NCI-H510A treated with DMSO at 0.1 percent for 48 hours (cell line): ENCODE measurements around the gene ZNF804A.

Experiments used
- DNase-seq: peaks from one replicate; lab custom pipeline; 2025; lab: John Stamatoyannopoulos, UW

The ZNF804A gene

DNA sequence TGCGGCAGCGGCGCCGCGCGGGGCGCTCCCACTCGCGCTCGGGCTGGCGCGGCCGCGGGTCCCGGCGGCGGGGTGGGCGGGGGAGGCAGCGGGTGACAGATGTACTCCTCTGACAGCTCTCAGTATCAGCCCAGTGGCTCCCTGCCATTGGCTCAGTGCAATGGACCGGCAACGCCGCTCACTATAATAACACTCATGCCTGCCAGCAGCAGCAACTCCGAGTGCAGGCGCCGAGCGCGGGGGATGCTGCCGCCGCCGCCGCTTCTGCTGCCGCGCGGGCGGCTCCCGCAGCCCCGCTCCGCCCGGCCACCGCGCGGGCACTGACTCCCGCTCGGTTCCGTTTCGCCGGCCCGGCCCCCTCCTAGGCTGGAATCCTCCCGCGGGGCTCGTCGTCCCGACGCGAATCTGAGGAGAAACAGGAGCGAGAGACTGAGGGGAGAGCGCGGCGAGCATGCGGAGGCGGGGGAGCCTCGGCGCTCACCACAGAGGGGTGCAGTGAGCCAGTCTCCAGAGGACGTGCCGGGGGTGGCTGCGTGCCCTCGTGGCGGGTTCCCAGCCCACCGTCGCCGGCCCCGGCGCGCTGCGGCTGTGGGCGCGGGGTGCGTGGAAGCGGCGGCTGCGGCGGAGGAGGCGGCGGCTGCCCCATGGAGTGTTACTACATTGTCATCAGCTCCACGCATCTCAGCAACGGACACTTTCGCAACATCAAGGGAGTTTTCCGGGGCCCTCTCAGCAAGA is at the start of gene ZNF804A:
TSS of gene ZNF804A (plus strand) at position 214 of the 738 bp plus-strand sequence. CDS start at position 645, 431 bp downstream.
- peak; percentile 60 for DNase-seq

DNA sequence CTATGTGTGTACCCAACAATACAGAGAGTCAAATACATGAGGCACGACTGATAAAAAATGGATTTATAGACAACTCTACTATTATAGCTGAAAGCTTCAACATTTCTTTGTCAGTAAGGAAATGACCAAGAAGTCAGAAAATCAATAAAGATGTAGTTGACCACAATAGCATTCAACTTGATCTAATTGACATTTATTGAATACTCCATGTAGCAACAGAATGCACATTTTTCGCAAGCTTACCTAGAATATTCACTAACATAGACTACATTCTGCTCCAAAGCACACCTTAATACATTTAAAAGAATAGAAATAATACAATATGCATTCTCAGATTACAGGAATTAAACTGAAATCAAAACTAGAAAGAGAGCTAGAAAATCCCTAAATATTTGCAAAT is 49.2 kb upstream of the ZNF804A start:
- DNase-seq: no peak

DNA sequence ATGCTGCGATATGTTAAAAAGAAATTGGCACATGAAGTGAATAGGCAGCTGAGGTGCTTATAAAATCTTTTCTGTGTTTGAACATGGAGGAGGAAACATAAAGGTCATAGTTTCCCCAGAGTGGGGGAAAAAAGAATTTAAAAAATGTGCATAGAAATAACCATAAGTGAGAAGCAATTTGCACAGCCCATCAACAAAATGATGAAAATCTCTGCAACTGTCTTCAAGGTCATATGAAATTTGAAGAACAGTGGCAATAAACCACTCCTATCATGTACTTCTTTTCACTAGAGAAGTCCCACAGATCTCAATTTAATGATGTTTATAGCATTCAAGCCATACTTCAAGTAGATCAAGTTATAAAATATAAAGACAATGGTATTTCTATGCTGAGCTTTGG is 46.7 kb upstream of the ZNF804A start:
- no peak for DNase-seq

DNA sequence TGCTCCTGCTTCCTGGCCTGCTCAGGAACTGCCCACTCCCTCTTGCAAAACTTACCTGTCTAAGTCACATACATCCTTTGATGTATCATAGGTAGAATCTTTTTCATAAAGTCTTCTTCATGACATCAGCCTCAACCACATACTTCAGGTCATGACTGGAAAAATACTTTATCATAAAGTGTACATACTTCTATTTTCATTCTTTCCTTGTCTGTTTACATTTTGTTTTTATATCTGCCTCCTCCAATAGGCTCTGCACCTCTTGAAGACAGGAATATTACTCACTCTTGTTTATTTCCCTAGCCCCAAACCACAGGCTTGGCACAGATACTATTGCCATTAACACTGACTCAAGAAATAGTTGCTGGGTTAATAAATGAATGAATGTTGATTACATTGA is 43.6 kb upstream of the ZNF804A start:
- DNase-seq: no peak

DNA sequence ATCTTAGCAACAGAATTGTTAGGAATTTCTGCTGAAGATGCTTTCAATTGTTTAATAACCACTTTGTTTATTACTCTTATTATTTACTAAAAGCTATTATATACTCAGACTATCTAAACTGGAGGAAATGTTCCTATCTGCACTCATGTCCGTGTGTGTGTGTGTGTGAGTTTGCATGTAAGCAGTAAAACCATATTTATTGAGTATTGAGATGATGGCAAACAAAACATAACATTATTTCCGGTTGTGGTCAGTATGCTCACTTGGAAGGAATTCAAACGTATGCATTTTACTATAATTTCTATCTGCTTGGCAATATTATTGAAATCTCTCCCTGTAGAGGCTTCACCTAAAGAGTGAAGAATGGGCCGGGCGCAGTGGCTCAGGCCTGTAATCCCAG is 43.0 kb upstream of the ZNF804A start:
- no peak for DNase-seq

DNA sequence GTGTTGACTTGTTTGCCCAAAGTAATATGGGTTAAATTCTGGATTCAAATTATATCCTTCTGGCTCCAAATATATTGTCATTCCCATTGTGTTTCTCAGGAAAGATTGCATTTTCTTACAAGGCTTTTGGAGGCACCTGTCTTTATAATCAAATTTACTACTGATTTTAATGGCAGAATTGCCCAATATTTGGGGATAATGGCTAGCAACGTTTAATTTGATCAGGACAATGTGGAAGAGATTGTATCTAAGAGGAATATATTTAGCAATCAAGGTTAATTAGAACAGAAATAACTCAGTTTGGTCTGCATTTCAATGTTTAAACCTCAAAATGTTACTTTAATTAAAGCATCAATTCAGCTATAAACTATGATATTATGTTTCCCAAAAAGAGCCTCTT is 41.7 kb upstream of the ZNF804A start:
- DNase-seq: no peak

DNA sequence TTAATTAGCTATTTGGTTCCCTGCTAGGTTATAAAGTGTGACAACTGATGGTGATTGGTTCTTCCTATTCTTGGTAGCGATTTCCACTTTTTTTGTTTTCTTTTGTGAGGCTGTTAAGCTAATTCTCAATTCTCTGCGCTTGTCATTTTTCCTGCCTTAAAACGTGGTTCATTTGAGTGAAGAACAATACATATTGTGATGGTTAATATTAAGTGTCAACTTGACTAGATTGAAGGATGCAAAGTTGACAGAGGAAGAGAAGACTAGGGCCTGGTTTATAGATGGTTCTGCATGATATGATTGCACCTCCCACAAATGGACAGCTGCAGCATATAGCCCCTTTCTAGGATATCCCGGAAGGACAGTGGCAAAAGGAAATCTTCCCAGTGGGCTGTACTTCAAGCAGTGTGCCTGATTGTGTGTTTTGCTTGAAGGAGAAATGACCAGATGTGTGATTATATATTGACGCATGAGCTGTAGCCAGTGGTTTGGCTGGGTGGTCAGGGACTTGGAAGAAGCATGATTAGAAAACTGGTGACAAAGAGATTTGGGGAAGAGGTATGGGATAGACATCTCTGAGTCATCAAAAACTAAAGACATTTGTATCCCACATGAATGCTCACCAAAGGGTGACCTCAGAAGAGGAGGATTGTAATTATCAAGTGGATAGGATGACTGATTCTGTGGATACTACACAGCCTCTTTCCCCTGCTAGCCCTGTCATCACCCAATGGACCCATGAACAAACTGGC is 39.4 kb upstream of the ZNF804A start:
- DNase-seq: no peak

DNA sequence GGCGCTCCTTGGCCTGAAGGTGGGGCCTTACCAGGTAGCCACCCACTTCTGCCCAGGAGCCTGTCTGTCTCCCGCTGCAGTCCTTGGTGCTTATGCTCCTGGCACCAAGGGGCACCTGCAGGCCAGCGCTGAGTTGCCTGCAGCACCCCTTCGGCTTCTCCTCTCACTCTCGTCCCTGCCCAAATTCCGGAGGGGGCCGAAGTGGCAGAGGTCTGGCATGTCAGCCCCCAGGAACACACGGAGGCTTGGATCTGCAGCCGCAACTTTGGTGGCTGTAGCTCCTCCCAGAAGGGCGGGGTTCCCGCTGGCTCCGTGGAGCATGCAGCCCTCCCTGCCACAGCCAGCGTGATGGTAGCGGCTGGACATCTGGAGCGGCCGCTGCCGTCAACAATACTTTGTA is 37.7 kb upstream of the ZNF804A start:
- DNase-seq: no peak

DNA sequence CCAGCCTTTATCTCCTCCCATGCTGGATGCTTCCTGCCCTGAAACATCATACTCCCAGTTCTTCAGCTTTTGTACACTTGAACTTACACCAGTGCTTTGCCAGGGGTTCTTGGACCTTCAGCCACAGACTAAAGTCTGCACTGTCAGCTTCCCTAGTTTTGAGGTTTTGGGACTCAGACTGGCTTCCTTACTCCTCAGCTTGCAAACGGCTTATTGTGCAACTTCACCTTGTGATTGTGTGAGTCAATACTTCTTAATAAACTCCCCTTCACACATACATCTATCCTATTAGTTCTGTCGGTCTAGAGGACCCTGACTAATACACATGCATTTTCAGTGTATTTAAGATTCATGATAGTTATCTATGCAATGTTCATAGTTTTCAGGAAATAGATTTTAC is 35.8 kb upstream of the ZNF804A start:
- DNase-seq: no peak

DNA sequence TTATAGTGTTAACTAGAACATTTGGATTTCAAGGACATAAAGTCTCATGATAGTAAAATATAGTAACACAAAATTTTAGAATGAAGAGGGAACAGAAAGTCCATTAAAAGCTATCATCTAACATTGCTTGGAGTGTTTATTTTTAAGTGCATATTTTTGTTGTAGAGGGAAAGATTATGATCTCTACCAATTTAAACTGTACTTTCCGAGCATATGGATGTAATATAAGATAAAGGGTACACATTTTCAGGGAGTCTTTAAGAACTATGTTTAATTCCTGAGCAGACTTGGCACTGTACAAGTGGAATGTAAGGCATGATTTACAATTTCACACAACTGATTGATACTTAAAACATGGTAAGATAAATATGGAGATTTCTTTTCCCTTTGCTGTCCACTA is 34.2 kb upstream of the ZNF804A start:
- no peak for DNase-seq

DNA sequence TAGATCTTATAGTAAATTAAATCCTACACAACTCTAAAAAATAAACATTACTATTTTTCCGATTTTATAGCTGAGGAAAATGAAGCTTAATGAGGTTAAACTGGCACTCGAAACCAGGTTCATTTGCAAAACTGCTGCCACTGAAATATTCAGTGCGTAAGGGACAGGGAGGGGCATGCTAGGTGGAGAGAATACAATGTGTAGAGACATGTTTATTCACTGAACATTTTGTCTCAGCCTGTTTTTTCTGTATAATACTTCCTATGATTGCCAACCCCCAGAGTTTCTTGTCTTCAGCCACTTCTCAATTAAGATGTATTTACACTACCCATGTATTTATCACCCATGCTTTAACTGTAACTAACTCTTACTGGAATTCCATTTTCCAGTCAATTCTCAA is 31.6 kb upstream of the ZNF804A start:
- no peak for DNase-seq

DNA sequence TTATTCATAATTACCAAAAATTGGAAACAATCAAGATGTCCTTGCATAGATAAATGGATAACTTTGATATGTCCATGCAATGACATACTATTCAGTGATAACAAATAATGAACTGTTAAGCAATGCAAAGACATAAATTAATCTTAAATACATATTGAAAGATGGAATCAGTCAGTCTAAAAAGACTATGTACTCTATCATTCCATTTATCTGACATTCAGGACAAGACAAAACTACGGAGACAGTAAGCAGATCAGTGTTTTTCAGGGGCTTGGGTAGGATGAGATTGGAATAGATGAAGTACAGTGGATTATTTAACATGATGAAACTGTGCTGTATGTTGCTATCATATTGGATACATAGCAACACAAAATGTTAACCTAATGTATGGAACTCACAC is 21.3 kb upstream of the ZNF804A start:
- DNase-seq: no peak

DNA sequence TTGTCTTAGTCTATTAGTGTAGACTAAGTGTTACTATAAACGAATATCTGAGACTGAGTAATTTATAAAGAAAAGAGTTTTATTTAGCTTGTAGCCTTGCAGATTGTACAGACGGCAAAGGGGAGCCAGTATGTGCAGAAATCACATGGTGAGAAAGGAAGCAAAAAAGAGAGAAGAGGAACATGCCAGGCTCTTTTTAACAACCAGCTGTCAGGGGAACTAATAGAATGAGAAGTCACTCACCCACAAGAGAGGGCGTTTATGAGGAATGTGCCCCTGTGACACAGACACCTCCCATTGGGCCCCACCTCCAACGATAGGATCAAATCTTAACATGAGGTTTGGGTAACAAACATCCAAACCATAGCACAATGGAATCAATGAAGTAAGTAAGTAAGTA is 20.6 kb upstream of the ZNF804A start:
- DNase-seq: no peak

DNA sequence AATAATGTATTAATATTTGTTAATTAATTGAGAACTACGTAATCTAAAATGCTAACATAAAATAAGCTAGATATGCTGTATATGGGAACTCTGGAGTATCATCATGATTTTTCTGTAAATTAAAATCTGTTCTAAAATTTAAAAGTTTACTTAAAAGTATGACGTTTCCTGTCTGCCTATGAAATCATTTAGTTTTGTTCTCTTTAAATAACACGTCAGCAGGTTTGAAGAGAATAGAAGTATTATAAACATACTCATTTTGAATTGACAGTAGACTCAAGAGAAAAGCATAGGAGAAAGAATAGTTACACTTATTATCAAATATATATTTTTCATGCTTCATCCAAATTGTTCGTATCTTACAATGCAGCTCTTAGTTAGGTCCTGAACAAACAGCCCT is 19.1 kb upstream of the ZNF804A start:
- DNase-seq: no peak

DNA sequence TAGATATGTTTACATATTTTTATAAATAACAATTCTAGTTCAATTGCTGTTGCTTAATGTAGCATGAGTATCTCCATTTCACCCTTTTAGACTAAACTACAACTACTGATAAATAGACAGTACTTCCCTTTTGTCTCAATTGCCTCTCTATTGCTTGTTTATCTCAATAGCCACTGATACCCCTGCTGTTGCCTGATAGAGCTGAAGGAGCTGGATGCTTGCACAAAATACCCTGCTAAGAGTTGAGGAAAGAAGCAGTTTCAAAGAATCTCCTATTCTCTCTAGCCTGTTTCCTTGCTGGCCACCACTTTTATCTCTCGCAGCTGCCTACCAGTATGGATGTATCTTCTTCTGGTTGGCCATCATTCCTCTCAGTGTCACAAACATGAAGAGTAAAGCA is 16.9 kb upstream of the ZNF804A start:
- no peak for DNase-seq

DNA sequence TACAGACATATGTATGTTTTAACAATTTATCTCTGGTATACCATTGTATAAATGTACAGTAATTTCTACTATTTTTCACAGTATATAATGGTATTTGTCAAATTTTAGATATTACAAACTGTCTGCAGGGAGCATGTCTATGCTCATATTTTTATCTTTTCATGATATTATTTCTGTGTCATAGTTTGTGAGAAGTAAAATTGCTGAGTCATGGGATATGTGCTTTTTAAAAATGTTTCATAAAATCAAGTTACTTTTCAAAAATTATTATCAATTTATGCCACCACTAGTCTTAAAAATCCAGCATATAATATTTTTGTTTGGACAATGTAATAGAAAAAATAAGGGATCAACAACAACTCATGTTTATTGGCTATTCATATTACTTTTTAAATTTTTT is 9.1 kb upstream of the ZNF804A start:
- no peak for DNase-seq

DNA sequence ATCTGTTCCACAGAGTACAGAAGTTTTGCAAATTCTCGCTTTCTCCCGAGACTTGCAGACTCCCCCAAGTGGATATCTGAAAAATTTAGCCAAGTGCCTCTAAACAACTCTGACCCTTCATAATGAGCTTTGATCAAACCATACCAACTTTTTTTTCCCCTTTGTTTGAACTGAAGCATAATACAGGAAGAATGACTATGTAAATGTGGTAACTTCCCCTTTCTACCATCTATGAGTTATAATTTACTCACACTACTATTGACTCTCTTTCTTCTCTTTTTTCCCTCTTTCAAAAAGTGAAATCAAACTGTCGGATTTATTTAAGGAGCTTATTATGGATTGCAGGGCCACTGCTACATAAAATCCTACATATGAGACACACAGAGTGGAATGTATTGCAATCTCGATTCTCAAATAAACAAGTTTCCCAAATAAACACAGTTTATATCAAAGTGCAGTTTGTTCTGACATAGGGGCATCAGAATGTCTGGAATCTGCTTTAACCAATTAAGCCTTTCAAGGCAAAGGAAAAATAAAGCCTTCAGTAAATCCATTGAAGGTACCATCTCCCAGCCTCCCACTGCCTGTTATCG is 1.4 kb upstream of the ZNF804A start:
- DNase-seq: no peak

DNA sequence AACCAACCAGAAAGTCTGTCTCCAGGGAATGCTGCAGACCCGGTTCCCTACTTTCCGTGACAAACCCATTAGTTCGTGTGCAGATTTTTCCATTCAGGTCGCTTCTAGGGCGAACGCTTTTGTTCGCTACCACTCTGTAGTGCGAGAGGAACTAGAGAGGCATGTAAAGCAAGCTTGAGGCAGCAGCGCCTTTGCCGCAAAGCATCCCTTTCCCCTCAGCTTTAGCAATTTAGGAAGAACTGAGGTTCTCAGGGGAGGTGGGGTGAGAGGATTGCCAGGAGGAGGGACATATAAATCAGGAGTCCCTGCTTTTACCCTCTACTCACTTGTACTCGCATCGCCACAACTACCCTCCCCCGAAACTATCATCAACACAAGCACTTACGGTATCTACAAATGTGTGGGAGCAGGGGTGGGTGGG is 748 bp upstream of the ZNF804A start:
- no peak for DNase-seq

DNA sequence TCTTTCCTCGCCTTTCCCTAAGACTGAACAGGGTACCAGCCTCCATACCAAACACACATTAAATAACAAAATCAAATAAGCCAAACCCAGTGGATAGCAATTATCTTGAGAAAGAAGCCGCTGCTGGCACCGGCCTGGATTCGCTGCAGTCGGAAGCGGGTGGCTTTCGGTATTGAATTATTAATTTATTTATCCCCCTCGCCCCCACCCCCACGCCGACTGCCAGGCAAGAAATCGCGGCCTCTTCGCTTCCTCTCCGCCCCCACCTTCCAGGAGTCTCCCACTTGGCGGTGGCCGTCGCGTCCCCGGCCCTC is 370 bp upstream of the ZNF804A start:
- DNase-seq: no peak

DNA sequence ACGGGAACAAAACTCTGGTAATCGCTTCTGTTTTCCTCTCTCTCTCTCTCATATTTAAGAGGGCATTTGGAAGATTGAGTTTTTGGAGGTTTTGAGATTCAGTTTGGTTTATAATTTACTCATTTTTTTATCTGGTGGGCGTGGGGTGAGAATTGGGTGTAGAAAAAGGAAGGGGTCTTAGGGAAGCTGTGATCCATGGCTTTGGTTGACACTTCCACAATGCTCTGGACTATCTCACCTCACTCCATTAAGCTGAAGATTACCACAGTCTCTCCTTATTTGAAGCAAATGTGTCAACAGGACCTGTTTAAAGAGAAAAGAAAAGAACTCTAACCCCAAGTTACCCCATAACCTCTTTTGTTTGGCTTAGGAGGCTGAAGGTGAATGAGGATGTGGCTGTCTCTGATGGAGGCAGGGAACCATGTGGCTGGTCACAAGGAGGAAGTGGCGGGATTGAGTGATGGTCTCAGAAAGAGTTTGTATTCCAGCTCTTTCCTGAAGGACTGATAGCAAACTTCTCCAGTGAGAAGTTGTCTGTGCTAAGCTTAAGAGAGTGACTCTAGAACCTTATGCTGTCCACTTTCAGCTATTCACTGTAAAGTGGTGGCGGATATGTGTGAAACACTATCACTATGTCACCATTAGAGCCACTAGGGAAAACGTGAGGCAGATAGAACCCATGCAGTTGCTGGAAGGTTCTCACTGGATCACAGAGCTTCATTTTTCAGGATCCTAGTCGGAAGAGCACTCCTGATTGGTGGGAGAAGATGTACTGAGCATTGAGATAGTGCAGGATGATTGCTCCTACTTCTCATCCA is 934 bp downstream of the ZNF804A start:
- peak; percentile 56 for DNase-seq

DNA sequence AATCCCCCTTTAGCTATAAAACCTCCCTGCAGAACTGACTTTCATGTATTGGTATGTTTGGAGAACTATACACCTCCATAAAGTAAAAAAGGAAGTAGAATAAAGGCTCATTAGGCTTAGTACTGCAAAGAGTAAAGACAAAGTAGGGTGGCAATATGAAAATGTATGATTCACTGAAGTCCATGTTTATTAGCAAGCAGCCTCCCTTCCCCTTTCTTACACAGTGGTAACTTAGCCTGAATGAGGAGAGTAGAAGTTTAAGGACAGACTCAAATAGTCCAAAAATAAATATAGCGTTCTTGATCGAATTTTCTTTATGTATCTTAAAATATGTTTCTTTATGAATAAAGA is 1.5 kb downstream of the ZNF804A start:
- DNase-seq: no peak

DNA sequence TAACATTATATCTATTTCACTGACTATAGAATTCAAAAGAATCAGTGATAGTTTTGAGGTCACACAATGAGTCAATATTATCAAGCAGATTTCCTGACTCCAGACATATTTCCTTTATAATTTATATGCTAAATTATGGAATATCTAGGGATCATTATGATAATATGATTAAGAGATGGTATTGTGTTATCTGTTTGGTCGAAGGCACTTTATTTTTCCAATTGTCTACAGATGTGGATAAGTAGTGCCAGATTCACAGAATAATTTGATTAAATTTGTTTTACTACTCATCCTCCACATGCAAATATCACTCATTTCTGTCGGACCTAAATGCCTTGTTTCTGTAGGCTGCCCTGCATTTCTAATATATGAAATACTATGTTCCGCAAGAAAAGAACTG is 4.4 kb downstream of the ZNF804A start:
- no peak for DNase-seq

DNA sequence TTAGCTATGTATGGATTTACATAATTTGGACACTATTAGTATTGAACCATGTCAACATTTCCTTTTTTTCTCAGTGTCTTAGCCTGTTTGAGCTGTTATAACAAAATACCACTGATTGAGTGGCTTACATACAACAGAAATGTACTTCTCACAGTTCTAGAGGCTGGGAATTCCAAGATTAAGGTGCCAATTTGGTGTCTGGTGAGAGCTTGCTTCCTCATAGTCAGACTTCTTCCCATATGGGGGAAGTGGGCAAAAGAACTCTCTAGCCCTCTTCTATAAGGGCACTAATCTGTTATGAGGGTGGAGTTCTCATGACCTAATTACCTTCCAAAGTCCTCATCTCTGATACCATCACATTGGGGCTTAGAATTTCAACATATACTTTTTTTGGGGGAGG is 12.6 kb downstream of the ZNF804A start:
- no peak for DNase-seq
